Endothelial cell of umbilical vein (primary cell): ENCODE data around the gene GRM4. TPM values are rescaled to one million over a fixed set of nuclear protein-coding genes. Genes with fewer than 3 reads are reported as not detected.

Experiments
- BruUV-seq: library from RNA; stranded (reverse); fragments of 400-500 nt; replicated peaks from 2 replicates; lab custom pipeline; 2021; lab: Mats Ljungman, UMichigan
- CTCF ChIA-PET: fragments of 300-600, 350-600 bp; sonication (Branson Sonifier 250); formaldehyde crosslinking; loops from one replicate; lab custom pipeline; 2021; ENCODE audit warnings: antibody characterized with exemption, inconsistent platforms; lab: Charles Lee
- POLR2A ChIA-PET: fragments of 300-600, 350-600 bp; sonication (Branson Sonifier 250); formaldehyde crosslinking; loops from one replicate; lab custom pipeline; 2021; ENCODE audit warnings: antibody characterized with exemption, inconsistent platforms; lab: Charles Lee
- DNase-seq: peaks from one replicate; pipeline ENCODE4 v3.0.0-alpha.2; 2011; ENCODE audit warnings: low read depth, low spot score
- FAIRE-seq: peaks from 2 replicates; lab custom pipeline; 2011; peaks lifted over from hg19 to GRCh38; lab: Jason Lieb, UNC
- H2AFZ ChIP-seq: 2 replicates; pipeline ENCODE4 v1.6.0; 2012; ENCODE audit warnings: low read depth, low read length, control low read depth, inconsistent platforms
- H3K27ac ChIP-seq: 2 replicates; pipeline ENCODE4 v1.5.1; 2011; ENCODE audit warnings: low read depth, mild to moderate bottlenecking, control low read depth, low read length, moderate library complexity; ENCODE audit not compliant: insufficient read depth
- H3K27me3 ChIP-seq, 2 experiments: 2 replicates each; pipeline versions ENCODE4 v1.6.0 to v1.6.1; 2011; ENCODE audit warnings: low read length in 2 of 2, mixed read lengths in 1 of 2; ENCODE audit not compliant: control insufficient read depth in 2 of 2, insufficient read depth in 2 of 2
- H3K36me3 ChIP-seq, 2 experiments: 2 replicates in 1 of 2; 3 replicates in 1 of 2; pipeline ENCODE4 v1.5.1; 2011; ENCODE audit warnings: low read length in 2 of 2, mild to moderate bottlenecking in 1 of 2, moderate library complexity in 1 of 2; ENCODE audit not compliant: control insufficient read depth in 2 of 2, insufficient read depth in 2 of 2; ENCODE audit errors: extremely low read depth in 1 of 2
- H3K4me1 ChIP-seq: 3 replicates; pipeline ENCODE4 v1.5.1; 2011; ENCODE audit warnings: mild to moderate bottlenecking, low read length; ENCODE audit not compliant: control insufficient read depth, insufficient read depth; ENCODE audit errors: extremely low read depth
- H3K4me2 ChIP-seq: 2 replicates; pipeline ENCODE4 v1.6.1; 2011; ENCODE audit warnings: low read length, control low read depth, mixed read lengths; ENCODE audit not compliant: insufficient read depth
- H3K4me3 ChIP-seq, 3 experiments: fragments of 200-600 bp in 1 of 3; sonication (generic), shearing (Covaris generic) in 1 of 3; replicated peaks in 1 of 3; 2 replicates each; pipeline ENCODE4 v1.5.1; 2011 to 2016; ENCODE audit warnings: control low read depth in 3 of 3, low read length in 3 of 3, mild to moderate bottlenecking in 2 of 3, inconsistent platforms in 1 of 3, low read depth in 1 of 3, moderate library complexity in 1 of 3; ENCODE audit not compliant: insufficient read depth in 1 of 3
- H3K79me2 ChIP-seq: 2 replicates; pipeline ENCODE4 v1.6.0; 2012; ENCODE audit warnings: low read length, inconsistent platforms; ENCODE audit not compliant: control insufficient read depth, insufficient read depth
- H3K9ac ChIP-seq: replicated peaks from 2 replicates; pipeline ENCODE3; 2011; ENCODE audit warnings: low read length, control low read depth; ENCODE audit not compliant: insufficient read depth; ENCODE audit errors: extremely low read depth
- H3K9me1 ChIP-seq: replicated peaks from 3 replicates; pipeline ENCODE4 v1.6.0; 2011; ENCODE audit warnings: mild to moderate bottlenecking, low read length; ENCODE audit not compliant: control insufficient read depth, insufficient read depth; ENCODE audit errors: extremely low read depth
- H3K9me3 ChIP-seq: replicated peaks from 2 replicates; pipeline ENCODE4 v1.5.1; 2012; ENCODE audit warnings: low read length, inconsistent platforms; ENCODE audit not compliant: control insufficient read depth, insufficient read depth
- H4K20me1 ChIP-seq: replicated peaks from 2 replicates; pipeline ENCODE3; 2011; ENCODE audit warnings: mild to moderate bottlenecking, low read length; ENCODE audit not compliant: control insufficient read depth, insufficient read depth; ENCODE audit errors: extremely low read depth
- CTCF ChIP-seq, 2 donors: IDR thresholded peaks; 1 replicate in 1 of 2; 2 replicates in 1 of 2; pipeline ENCODE4 v1.5.1; 2011; ENCODE audit warnings: low read length in 2 of 2, mild to moderate bottlenecking in 2 of 2, moderate library complexity in 2 of 2, control low read depth in 1 of 2, inconsistent platforms in 1 of 2, low read depth in 1 of 2; ENCODE audit not compliant: insufficient read depth in 1 of 2; ENCODE audit errors: extremely low read depth in 1 of 2
- EZH2 ChIP-seq: IDR thresholded peaks from 2 replicates; pipeline ENCODE4 v1.6.1; 2012; ENCODE audit warnings: borderline replicate concordance, low read depth, mild to moderate bottlenecking, moderate library complexity, low read length, inconsistent platforms; ENCODE audit not compliant: severe bottlenecking
- FOS ChIP-seq: IDR thresholded peaks from 2 replicates; pipeline ENCODE4 v1.6.1; 2011; ENCODE audit warnings: mild to moderate bottlenecking, low read length, moderate library complexity, borderline replicate concordance; ENCODE audit not compliant: insufficient read depth
- GATA2 ChIP-seq: IDR thresholded peaks from 2 replicates; pipeline ENCODE4 v1.7.0; 2011; ENCODE audit warnings: low read depth, mild to moderate bottlenecking, moderate library complexity, mixed read lengths, low read length; ENCODE audit not compliant: insufficient read length, insufficient read depth
- JUN ChIP-seq: IDR thresholded peaks from 2 replicates; pipeline ENCODE4 v1.6.1; 2011; ENCODE audit warnings: borderline replicate concordance, low read depth; ENCODE audit not compliant: insufficient read length, insufficient read depth
- MAX ChIP-seq: IDR thresholded peaks from 2 replicates; pipeline ENCODE4 v1.6.1; 2011; ENCODE audit not compliant: insufficient read depth, insufficient read length
- MYC ChIP-seq: IDR thresholded peaks from one replicate; pipeline ENCODE4 v1.6.1; 2011; ENCODE audit warnings: mild to moderate bottlenecking, low read depth, low read length
- POLR2A ChIP-seq: IDR thresholded peaks from 2 replicates; pipeline ENCODE4 v1.6.1; 2012; ENCODE audit warnings: low read depth, mild to moderate bottlenecking, control low read depth, low read length
- POLR2AphosphoS5 ChIP-seq: IDR thresholded peaks from 2 replicates; pipeline ENCODE4 v1.6.1; 2012; ENCODE audit warnings: low read depth, mild to moderate bottlenecking, control low read depth, low read length, moderate library complexity; ENCODE audit not compliant: insufficient read depth
- dilution Hi-C: fragments of 300-500 bp; cut with MboI; formaldehyde crosslinking; loops from one replicate; pipeline ENCODE4 v1.15.0; 2019; ENCODE audit warnings: low sequenced_read_pairs; ENCODE audit not compliant: extremely low pct_ligation_motif_present
- intact Hi-C: fragments of 100-400 bp; cut with micrococcal nuclease; formaldehyde crosslinking; loops from one replicate; pipeline ENCODE4 v1.10.0; 2022
- polyA plus RNA-seq, 4 experiments: library from polyadenylated mRNA; depleted of rRNA in 3 of 4; stranded (reverse) in 3 of 4; unstranded in 1 of 4; fragments of >200 nt; gene quantifications; 2 replicates each; pipeline versions ENCODE4 v1.2.1 to v1.2.3, GENCODE V29; 2011 to 2012; ENCODE audit warnings: missing spikeins in 1 of 4
- total RNA-seq: library from RNA; stranded (reverse); gene quantifications from 2 replicates; pipeline ENCODE4 v1.2.3, GENCODE V29; 2021

The GRM4 gene
- total and polyA plus RNA-seq, 2 donors (not counting 3 experiments of a cell fraction or from before 2014, with no cell fraction given): 0.03 TPM; not detected in 1

GRCh38 chr6:34115403-34115795 lies 30.5 kb downstream of the GRM4 start:
- TF ChIP-seq EZH2 (no peak), GATA2 (no peak), CTCF (IDR thresholded peaks at IDR 0.05; ENCODE audit: extremely low read depth in 1 of 2, insufficient read depth in 1 of 2, low read depth in 1 of 2, low read length in 2 of 2) (no peak), POLR2AphosphoS5 (no peak), FOS (no peak), POLR2A (no peak), JUN (no peak), MYC (no peak), MAX (no peak)
- FAIRE-seq: no peak
- Histone ChIP-seq H4K20me1 (no peaks in the 10 kb centered on the region), H3K27me3 (no peaks in the 10 kb centered on the region), H3K27ac (no peak overlapping the region), H2AFZ (no peak overlapping the region), H3K9ac (no peak overlapping the region), H3K4me3 (no peak overlapping the region), H3K36me3 (no peaks in the 10 kb centered on the region), H3K9me1 (no peaks in the 10 kb centered on the region), H3K4me1 (no peaks in the 10 kb centered on the region), H3K9me3 (no peaks in the 10 kb centered on the region), H3K79me2 (no peaks in the 10 kb centered on the region), H3K4me2 (no peak overlapping the region)
- dilution Hi-C loops: no loop called here
- intact Hi-C loops: no loop called here
- BruUV-seq: no TSS peak
- ChIA-PET POLR2A (no interaction called here), CTCF (no interaction called here)
- DNase-seq: peak; percentile 7
